Neural cell (in vitro differentiated cells): ENCODE data around the gene KRT28. TPM values are rescaled to one million over a fixed set of nuclear protein-coding genes. Genes with fewer than 3 reads are reported as not detected.

Experiments used
- H2AFZ ChIP-seq: fragments of 200-600, 300-800 bp; sonication (generic), shearing (Covaris generic); 2 replicates; pipeline ENCODE4 v1.6.0; 2014; ENCODE audit warnings: low read depth, mild to moderate bottlenecking, antibody characterized with exemption, low read length, moderate library complexity
- H3F3A ChIP-seq: fragments of 200-600 bp; shearing (Covaris generic); 2 replicates; pipeline ENCODE4 v1.6.1; 2016; ENCODE audit warnings: mild to moderate bottlenecking, moderate library complexity, mixed read lengths, antibody characterized with exemption, low read length; ENCODE audit not compliant: insufficient read depth, poor library complexity, severe bottlenecking
- H3K27ac ChIP-seq: fragments of 200-600, 300-800 bp; sonication (generic), shearing (Covaris generic); 2 replicates; pipeline ENCODE4 v1.5.1; 2014; ENCODE audit warnings: mild to moderate bottlenecking, low read length, moderate library complexity
- H3K27me3 ChIP-seq: fragments of 300-800, 200-600 bp; sonication (generic), shearing (Covaris generic); 2 replicates; pipeline ENCODE4 v1.6.0; 2014; ENCODE audit warnings: mild to moderate bottlenecking, low read depth, low read length, moderate library complexity; ENCODE audit not compliant: insufficient read depth
- H3K36me3 ChIP-seq: fragments of 300-800, 200-600 bp; sonication (generic), shearing (Covaris generic); 2 replicates; pipeline ENCODE4 v1.5.1; 2014; ENCODE audit warnings: mild to moderate bottlenecking, antibody characterized with exemption, low read length, moderate library complexity; ENCODE audit not compliant: insufficient read depth
- H3K4me2 ChIP-seq: fragments of 300-800, 200-600 bp; sonication (generic), shearing (Covaris generic); 2 replicates; pipeline ENCODE4 v1.6.0; 2014; ENCODE audit warnings: mild to moderate bottlenecking, low read length
- H3K4me3 ChIP-seq: fragments of 300-800, 200-600 bp; sonication (generic), shearing (Covaris generic); 2 replicates; pipeline ENCODE4 v1.5.1; 2014; ENCODE audit warnings: mild to moderate bottlenecking, low read length, moderate library complexity
- H3K79me2 ChIP-seq: fragments of 200-600 bp; shearing (Covaris generic); replicated peaks from 2 replicates; pipeline ENCODE4 v1.6.0; 2014; ENCODE audit warnings: mild to moderate bottlenecking, low read length, moderate library complexity; ENCODE audit not compliant: insufficient read depth
- H3K9ac ChIP-seq: fragments of 300-800, 200-600 bp; sonication (generic), shearing (Covaris generic); 2 replicates; pipeline ENCODE4 v1.6.1; 2016; ENCODE audit warnings: mild to moderate bottlenecking, low read length, mixed read lengths
- H3K9me2 ChIP-seq: fragments of 200-600 bp; shearing (Covaris generic); 2 replicates; pipeline ENCODE4 v1.6.1; 2016; ENCODE audit warnings: mild to moderate bottlenecking, low read length, mixed read lengths; ENCODE audit not compliant: insufficient read depth
- H3K9me3 ChIP-seq: fragments of 200-600, 300-800 bp; sonication (generic), shearing (Covaris generic); 2 replicates; pipeline ENCODE4 v1.6.1; 2016; ENCODE audit warnings: mild to moderate bottlenecking, mixed run types, low read length, moderate library complexity, mixed read lengths
- H4K20me1 ChIP-seq: fragments of 200-600 bp; shearing (Covaris generic); 2 replicates; pipeline ENCODE4 v1.6.1; 2016; ENCODE audit warnings: mild to moderate bottlenecking, mixed run types; ENCODE audit not compliant: insufficient read depth
- CTCF ChIP-seq: fragments of 450-650 bp; IDR thresholded peaks from 2 replicates; pipeline ENCODE4 v1.5.1; 2014; ENCODE audit warnings: antibody characterized with exemption, mild to moderate bottlenecking, moderate library complexity; ENCODE audit not compliant: poor library complexity, severe bottlenecking
- EP300 ChIP-seq: fragments of 450-650 bp; conservative IDR thresholded peaks from 2 replicates; pipeline ENCODE4 v1.6.1; 2014; ENCODE audit warnings: antibody characterized with exemption, mild to moderate bottlenecking, moderate library complexity; ENCODE audit not compliant: poor library complexity, severe bottlenecking
- EZH2 ChIP-seq: fragments of 200-600, 300-800 bp; shearing (Covaris generic), sonication (generic); IDR thresholded peaks from 2 replicates; pipeline ENCODE4 v1.6.1; 2014; ENCODE audit warnings: antibody characterized with exemption, low read length, borderline replicate concordance, mild to moderate bottlenecking; ENCODE audit not compliant: insufficient read depth, poor library complexity, severe bottlenecking
- MXI1 ChIP-seq: fragments of 450-650 bp; conservative IDR thresholded peaks from 2 replicates; pipeline ENCODE4 v1.6.1; 2014; ENCODE audit warnings: antibody characterized with exemption, mild to moderate bottlenecking; ENCODE audit not compliant: poor library complexity, severe bottlenecking
- POLR2AphosphoS5 ChIP-seq: IDR thresholded peaks from 2 replicates; pipeline ENCODE4 v1.6.1; 2012
- RAD21 ChIP-seq: fragments of 450-650 bp; conservative IDR thresholded peaks from 2 replicates; pipeline ENCODE4 v1.6.1; 2014; ENCODE audit warnings: antibody characterized with exemption, mild to moderate bottlenecking, moderate library complexity
- SMC3 ChIP-seq: fragments of 450-650 bp; conservative IDR thresholded peaks from 2 replicates; pipeline ENCODE4 v1.6.1; 2014; ENCODE audit warnings: antibody characterized with exemption, mild to moderate bottlenecking, moderate library complexity; ENCODE audit not compliant: poor library complexity
- TAF1 ChIP-seq: IDR thresholded peaks from 2 replicates; pipeline ENCODE4 v1.6.1; 2012; ENCODE audit warnings: low read depth
- polyA plus RNA-seq: library from polyadenylated mRNA; depleted of rRNA; stranded (reverse); fragments of >200 nt; gene quantifications from 2 replicates; pipeline ENCODE4 v1.2.3, GENCODE V29; 2014
- TF ChIP-seq, protein P1 (sequence below): IDR thresholded peaks from 2 replicates; pipeline ENCODE4 v1.6.1; 2012; ENCODE audit warnings: borderline replicate concordance

The KRT28 gene
- polyA plus RNA-seq, 1 donor from 2014 or later = not detected

DNA sequence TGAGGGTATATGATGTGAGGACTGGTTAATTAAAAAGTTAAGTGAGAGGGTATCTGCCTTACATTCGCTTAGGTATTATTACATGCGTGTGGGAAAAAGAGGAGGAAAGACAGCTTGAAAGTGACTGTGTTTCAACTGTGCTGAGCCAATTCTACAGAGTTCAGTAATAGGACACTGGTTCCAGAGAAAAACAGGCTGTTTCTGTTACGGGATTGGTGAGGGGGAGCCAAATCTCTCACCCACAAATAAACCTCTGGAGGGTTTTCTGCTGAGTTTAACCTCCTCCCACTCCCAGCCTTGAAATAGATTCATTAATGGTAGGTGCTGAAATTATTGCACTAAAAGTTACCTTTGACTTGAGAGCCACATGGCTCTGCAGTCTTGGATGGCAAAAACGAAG, 23.8 kb downstream of the KRT28 start:
- Histone ChIP-seq H3K9me2 (no peaks in the 10 kb centered on the region), H3K27ac (no peak overlapping the region), H3K9me3 (no peaks in the 10 kb centered on the region), H3K4me2 (no peak overlapping the region), H3K4me3 (no peak overlapping the region), H3F3A (no peaks in the 10 kb centered on the region), H2AFZ (no peak overlapping the region), H3K9ac (no peak overlapping the region), H3K36me3 (no peaks in the 10 kb centered on the region), H3K27me3 (no peaks in the 10 kb centered on the region), H3K79me2 (no peaks in the 10 kb centered on the region), H4K20me1 (no peaks in the 10 kb centered on the region)
- TF ChIP-seq, protein P1, sequence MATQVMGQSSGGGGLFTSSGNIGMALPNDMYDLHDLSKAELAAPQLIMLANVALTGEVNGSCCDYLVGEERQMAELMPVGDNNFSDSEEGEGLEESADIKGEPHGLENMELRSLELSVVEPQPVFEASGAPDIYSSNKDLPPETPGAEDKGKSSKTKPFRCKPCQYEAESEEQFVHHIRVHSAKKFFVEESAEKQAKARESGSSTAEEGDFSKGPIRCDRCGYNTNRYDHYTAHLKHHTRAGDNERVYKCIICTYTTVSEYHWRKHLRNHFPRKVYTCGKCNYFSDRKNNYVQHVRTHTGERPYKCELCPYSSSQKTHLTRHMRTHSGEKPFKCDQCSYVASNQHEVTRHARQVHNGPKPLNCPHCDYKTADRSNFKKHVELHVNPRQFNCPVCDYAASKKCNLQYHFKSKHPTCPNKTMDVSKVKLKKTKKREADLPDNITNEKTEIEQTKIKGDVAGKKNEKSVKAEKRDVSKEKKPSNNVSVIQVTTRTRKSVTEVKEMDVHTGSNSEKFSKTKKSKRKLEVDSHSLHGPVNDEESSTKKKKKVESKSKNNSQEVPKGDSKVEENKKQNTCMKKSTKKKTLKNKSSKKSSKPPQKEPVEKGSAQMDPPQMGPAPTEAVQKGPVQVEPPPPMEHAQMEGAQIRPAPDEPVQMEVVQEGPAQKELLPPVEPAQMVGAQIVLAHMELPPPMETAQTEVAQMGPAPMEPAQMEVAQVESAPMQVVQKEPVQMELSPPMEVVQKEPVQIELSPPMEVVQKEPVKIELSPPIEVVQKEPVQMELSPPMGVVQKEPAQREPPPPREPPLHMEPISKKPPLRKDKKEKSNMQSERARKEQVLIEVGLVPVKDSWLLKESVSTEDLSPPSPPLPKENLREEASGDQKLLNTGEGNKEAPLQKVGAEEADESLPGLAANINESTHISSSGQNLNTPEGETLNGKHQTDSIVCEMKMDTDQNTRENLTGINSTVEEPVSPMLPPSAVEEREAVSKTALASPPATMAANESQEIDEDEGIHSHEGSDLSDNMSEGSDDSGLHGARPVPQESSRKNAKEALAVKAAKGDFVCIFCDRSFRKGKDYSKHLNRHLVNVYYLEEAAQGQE = no peak
- TF ChIP-seq POLR2AphosphoS5 (no peak), EZH2 (no peak), CTCF (no peak), RAD21 (no peak), SMC3 (no peak), MXI1 (no peak), EP300 (no peak), TAF1 (no peak)

DNA sequence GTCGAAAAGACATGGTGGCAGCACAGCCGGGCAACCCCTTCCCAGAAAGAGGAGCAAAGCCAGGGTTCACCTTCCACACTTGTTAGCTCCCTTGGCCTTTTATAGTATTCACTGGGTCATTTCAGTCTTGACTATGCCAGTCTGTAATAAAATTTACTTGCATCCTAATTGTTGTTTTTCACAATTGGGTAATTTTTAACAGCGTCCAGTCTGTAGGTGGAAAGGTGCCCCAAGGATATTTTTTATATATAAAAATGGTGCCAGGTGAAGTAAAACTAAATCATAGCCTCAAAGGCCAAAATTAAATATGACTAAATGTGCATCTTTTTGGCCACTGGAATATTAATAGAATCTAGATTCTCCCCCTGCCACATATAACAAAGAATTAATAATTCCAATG, 27.7 kb downstream of the KRT28 start, which contains the start of gene KRT26:
TSS of gene KRT26 (minus strand) at position 101 of the 400 bp plus-strand sequence. CDS start at position 13, 88 bp downstream.
- H2AFZ ChIP-seq = no peak within 1 kb of the TSS
- no peaks in the 10 kb centered on the region for H3K36me3 ChIP-seq
- no peaks in the 10 kb centered on the region for H3K79me2 ChIP-seq
- H3K4me2 ChIP-seq = no peak within 1 kb of the TSS
- TF ChIP-seq EZH2 (no peak), POLR2AphosphoS5 (no peak), TAF1 (no peak), SMC3 (no peak), MXI1 (no peak), CTCF (no peak), EP300 (no peak), RAD21 (no peak)
- TF ChIP-seq, protein P1 = no peak
- H3K27me3 ChIP-seq = no peaks in the 10 kb centered on the region
- no peaks in the 10 kb centered on the region for H3F3A ChIP-seq
- H3K27ac ChIP-seq = no peak within 1 kb of the TSS
- H3K9ac ChIP-seq = no peak within 1 kb of the TSS
- H3K9me2 ChIP-seq = no peaks in the 10 kb centered on the region
- no peaks in the 10 kb centered on the region for H3K9me3 ChIP-seq
- no peaks in the 10 kb centered on the region for H4K20me1 ChIP-seq
- H3K4me3 ChIP-seq = no peak within 1 kb of the TSS
